Effector memory CD8-positive, alpha-beta T cell (primary cell): ENCODE measurements around the gene ADCY6.

ENCODE experiments used
- ATAC-seq: fragments of 150-1000 bp; cut with Tn5 transposase; replicated peaks from 2 replicates; pipeline ENCODE4 v1.10.0; 2021; ENCODE audit warnings: mild to moderate bottlenecking, moderate library complexity
- DNase-seq, 3 experiments: peaks; one replicate each; pipeline ENCODE4 v3.0.0; 2021
- H3K27ac Mint-ChIP-seq, 2 donors: one replicate each; pipeline ENCODE4 v1.8.0; 2022; ENCODE audit warnings: mild to moderate bottlenecking in 2 of 2, mixed read lengths in 2 of 2, moderate library complexity in 2 of 2
- H3K27me3 Mint-ChIP-seq, 2 donors: one replicate each; pipeline ENCODE4 v1.8.0; 2022; ENCODE audit warnings: mixed read lengths in 2 of 2
- H3K36me3 Mint-ChIP-seq: one replicate; pipeline ENCODE4 v1.8.0; 2022; ENCODE audit warnings: mild to moderate bottlenecking, moderate library complexity, mixed read lengths; ENCODE audit not compliant: insufficient read depth
- H3K4me1 Mint-ChIP-seq, 2 donors: one replicate each; pipeline ENCODE4 v1.8.0; 2022; ENCODE audit warnings: low read depth in 2 of 2, mixed read lengths in 2 of 2
- H3K4me3 Mint-ChIP-seq, 2 donors: one replicate each; pipeline ENCODE4 v1.8.0; 2022; ENCODE audit warnings: mild to moderate bottlenecking in 2 of 2, mixed read lengths in 2 of 2, moderate library complexity in 2 of 2
- H3K9me3 Mint-ChIP-seq, 2 donors: one replicate each; pipeline ENCODE4 v1.8.0; 2022; ENCODE audit warnings: mixed read lengths in 2 of 2

ADCY6 gene

DNA sequence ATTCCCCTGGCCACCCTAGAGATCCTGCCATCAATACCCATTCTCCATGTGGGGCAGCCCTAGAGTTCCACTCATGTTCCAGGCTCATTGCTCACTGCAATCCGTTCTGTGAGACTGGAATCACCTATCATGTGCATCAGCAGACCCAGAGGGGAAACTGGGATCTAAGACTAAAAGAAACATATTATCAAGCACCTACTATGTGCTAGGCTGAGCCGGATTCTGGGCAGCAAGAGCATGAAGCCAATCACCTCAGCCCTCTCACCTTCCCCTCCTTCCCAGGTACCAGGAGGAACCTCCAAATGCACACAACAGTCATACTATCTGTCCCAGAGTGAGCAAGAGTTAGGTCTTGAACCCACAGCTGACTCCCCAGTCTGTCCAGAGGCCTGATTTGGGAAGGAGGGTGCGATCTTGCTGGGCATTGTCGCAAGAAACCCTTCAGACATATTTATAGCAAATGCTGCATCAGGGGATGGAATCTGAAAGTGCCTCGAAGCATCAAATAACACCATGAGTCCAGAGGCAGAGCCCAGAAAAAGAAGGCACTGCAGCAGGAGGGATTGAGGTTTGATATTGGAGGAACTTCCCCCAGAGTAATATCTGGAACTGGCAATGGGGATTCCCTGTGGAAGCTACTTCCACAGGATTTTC, 22.7 kb upstream of the ADCY6 start:
- no peak overlapping the region for H3K4me3 Mint-ChIP-seq
- peak overlapping the region; percentile 53 to 84 for H3K27ac Mint-ChIP-seq
- no peak for ATAC-seq
- no peaks in the 10 kb centered on the region for H3K27me3 Mint-ChIP-seq
- H3K36me3 Mint-ChIP-seq: peaks cover 6% of the 10 kb centered on the region
- H3K9me3 Mint-ChIP-seq: no peaks in the 10 kb centered on the region
- peaks cover 15 to 21% of the 10 kb centered on the region in 2 donors for H3K4me1 Mint-ChIP-seq
- no peak for DNase-seq

DNA sequence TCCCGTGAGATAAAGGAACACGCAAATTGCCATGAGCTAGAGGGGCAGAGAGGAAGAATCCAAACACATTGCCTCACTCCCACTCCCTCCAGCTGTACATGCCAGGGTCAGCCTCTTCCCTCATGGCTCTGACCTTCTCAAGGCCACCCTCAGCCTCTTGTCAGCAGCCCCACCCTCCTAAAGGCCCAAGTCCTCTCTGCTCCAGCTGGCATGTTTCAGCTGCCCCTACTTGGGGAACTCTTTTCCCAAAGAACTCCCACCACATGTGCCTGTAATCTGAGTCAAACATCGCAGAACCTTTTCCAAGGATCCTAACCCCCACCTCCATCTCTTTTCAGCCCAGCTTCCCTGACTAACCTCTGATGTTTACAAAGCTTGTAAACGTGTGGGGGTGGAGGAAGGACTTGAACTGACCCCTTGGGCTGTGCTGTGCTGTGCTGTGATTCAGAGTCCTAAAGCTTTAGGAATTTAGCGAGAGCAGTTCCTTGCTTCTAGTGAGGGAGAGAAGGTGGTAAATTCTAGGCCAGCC, 22.1 kb upstream of the ADCY6 start:
- ATAC-seq (no peak), DNase-seq (no peak)
- H3K27ac Mint-ChIP-seq: peak overlapping the region; percentile 53 to 84
- H3K4me1 Mint-ChIP-seq: peaks cover 10 to 16% of the 10 kb centered on the region in 2 donors
- H3K9me3 Mint-ChIP-seq: no peaks in the 10 kb centered on the region
- no peak overlapping the region for H3K4me3 Mint-ChIP-seq
- no peaks in the 10 kb centered on the region for H3K27me3 Mint-ChIP-seq
- peaks cover 6% of the 10 kb centered on the region for H3K36me3 Mint-ChIP-seq

DNA sequence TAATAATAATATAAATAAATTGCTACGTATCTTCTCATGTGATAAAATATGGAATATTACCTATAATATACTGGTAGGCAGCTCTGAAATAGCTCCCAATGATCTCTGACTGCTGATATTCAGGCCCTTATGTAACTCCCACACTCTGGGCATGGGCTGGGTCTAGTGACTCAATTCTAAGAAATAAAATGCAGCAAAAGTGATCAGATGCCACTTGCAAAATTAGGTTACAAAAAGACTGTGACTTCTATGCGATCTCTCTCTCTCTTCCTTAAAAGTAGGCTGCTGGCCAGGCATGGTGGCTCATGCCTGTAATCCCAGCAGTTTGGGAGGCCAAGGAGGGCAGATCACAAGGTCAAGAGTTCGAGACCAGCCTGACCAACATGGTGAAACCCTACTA, 19.1 kb upstream of the ADCY6 start:
- no peaks in the 10 kb centered on the region for H3K9me3 Mint-ChIP-seq
- DNase-seq (no peak), ATAC-seq (no peak)
- no peak overlapping the region for H3K4me3 Mint-ChIP-seq
- H3K36me3 Mint-ChIP-seq: no peaks in the 10 kb centered on the region
- no peaks in the 10 kb centered on the region for H3K4me1 Mint-ChIP-seq
- H3K27me3 Mint-ChIP-seq: no peaks in the 10 kb centered on the region
- H3K27ac Mint-ChIP-seq: no peak overlapping the region

DNA sequence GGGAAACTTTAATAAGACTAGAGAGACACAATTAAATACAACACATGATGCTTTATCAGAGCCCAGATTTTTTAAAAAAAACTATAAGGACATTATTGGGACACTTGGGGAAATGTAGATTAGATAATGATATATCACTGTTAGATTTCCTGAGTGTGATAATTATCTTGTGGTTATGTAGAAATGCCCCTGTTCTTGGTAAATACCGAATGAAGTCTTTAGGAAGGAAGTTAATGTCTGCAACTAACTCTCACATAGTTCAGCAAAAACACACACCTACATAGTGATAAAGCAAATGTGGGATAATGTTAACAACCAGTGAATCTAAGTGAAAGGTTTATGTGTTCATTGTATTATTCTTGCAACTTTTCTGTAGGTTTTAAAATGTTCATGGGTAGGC, 14.8 kb upstream of the ADCY6 start:
- Mint-ChIP-seq H3K4me1 (no peaks in the 10 kb centered on the region), H3K36me3 (no peaks in the 10 kb centered on the region), H3K4me3 (no peak overlapping the region), H3K27ac (no peak overlapping the region), H3K9me3 (no peaks in the 10 kb centered on the region), H3K27me3 (peaks cover 5 to 16% of the 10 kb centered on the region in 2 donors)
- no peak for DNase-seq
- ATAC-seq: no peak

DNA sequence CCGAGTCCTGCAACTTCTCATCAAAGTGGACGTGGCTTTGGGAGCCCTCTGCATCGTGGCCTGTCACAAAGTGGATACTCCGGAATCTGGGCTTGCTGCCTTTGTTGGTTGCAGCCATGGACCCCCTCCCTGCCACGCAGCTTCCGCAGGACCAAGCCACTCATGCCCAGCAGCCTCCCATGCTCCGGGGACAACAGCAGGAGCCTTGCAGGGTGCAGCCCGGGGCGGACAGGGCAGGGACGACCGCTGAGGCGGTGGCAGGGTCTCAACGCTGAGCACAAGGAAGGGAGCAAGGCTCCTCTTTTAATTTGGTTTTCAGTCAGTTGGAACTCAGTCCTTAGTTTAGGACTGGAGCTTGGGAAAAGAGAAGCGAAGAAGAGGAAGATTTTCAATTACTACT, 12.1 kb upstream of the ADCY6 start:
- Mint-ChIP-seq H3K27ac (no peak overlapping the region), H3K4me1 (no peaks in the 10 kb centered on the region), H3K9me3 (no peaks in the 10 kb centered on the region), H3K36me3 (no peaks in the 10 kb centered on the region), H3K4me3 (no peak overlapping the region), H3K27me3 (peaks cover 5 to 16% of the 10 kb centered on the region in 2 donors)
- ATAC-seq (no peak), DNase-seq (no peak)

DNA sequence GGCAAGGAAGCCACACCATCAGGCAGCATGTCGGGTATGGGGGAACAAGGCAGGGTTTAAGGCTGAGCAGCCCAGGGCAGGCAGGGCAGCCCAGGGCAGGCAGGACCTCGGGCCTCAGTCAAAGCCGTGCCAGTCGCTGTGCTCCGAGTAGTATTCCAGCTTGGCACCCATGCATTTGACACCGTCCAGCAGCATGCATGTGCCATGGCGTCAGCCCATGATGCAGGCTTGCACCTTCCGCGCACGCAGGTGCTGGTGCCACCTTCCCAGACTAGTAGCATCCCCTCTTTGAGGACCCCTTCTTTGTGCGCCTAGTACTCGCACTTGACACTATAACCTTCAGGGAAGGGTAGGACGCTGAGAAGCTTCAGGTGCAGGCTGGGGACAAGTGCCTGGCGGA, 11.6 kb upstream of the ADCY6 start:
- H3K4me1 Mint-ChIP-seq: no peaks in the 10 kb centered on the region
- no peaks in the 10 kb centered on the region for H3K36me3 Mint-ChIP-seq
- no peak overlapping the region for H3K27ac Mint-ChIP-seq
- no peak for DNase-seq
- no peak for ATAC-seq
- no peaks in the 10 kb centered on the region for H3K9me3 Mint-ChIP-seq
- peaks cover 9 to 16% of the 10 kb centered on the region in 2 donors for H3K27me3 Mint-ChIP-seq
- no peak overlapping the region for H3K4me3 Mint-ChIP-seq

DNA sequence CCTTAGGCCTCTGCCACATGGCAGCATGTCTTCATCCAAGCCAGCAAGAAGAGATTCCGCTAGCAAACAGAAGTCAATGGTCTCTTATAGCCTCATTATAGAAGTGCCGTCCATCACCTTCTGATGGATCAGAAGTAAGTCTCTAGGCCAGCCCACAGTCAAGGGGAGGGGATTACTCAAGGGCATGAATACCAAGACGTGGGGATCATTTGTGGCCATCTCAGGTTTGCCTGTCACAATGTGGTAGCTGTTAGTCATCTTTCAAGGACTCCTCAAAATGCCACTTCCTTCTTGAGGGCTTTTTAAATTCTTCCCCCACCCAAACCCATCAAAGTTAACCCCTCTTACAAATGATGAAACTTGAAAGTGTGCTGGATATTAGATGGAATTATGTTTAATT, 8.1 kb upstream of the ADCY6 start:
- Mint-ChIP-seq H3K27ac (no peak overlapping the region), H3K4me1 (peaks cover 0 to 5% of the 10 kb centered on the region in 2 donors), H3K27me3 (peaks cover 16% of the 10 kb centered on the region in 2 donors), H3K4me3 (no peak overlapping the region), H3K36me3 (no peaks in the 10 kb centered on the region), H3K9me3 (no peaks in the 10 kb centered on the region)
- DNase-seq: no peak
- no peak for ATAC-seq

DNA sequence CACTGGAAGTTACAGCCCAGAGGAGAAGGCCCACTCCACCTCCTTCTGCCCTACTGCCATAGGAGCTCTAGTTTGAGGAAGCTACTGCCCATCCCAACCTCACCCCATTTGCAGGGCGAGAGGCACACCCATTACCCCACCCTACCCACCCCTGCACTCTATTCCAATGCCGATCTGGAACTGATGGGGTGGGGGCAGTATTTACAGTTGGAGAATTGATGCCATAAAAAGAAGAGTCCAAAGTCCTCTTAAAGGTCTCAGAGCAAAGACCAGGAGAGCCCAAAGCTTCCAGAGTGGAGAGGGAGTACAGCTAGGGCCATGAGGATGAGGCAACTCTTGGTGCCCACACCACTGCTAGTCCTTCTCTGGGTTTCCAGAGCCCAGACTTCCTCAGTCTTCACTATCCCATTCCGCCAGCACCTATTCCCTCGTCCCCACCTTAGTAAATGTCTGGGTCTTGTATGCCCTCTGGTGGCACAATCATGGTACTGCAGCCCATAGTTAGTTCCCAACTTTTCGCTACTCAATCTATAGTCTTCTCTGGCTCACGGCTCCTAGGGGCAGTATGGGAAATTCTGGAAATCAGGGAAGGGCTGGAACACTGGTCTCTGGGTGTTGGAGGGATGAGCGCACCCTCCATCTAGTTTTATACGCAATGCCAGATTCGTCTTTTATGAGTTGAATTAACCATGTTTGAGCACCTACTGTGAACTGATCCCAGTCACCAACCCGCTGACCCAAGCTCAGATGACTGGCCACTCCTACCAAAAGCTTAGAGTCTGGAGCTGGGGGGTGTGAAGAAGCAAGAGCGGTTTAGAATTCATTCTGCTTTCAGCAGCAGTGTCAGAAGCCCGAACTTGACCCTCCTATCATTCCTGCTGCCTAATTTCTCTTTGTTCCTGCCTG, 6.9 kb upstream of the ADCY6 start:
- no peaks in the 10 kb centered on the region for H3K9me3 Mint-ChIP-seq
- ATAC-seq: peak; percentile 76
- peaks cover 13 to 15% of the 10 kb centered on the region in 2 donors for H3K27me3 Mint-ChIP-seq
- H3K27ac Mint-ChIP-seq: no peak overlapping the region
- H3K36me3 Mint-ChIP-seq: no peaks in the 10 kb centered on the region
- H3K4me1 Mint-ChIP-seq: peaks cover 0 to 5% of the 10 kb centered on the region in 2 donors
- H3K4me3 Mint-ChIP-seq: no peak overlapping the region
- peak; percentile 45 to 48 (median 45) for DNase-seq

DNA sequence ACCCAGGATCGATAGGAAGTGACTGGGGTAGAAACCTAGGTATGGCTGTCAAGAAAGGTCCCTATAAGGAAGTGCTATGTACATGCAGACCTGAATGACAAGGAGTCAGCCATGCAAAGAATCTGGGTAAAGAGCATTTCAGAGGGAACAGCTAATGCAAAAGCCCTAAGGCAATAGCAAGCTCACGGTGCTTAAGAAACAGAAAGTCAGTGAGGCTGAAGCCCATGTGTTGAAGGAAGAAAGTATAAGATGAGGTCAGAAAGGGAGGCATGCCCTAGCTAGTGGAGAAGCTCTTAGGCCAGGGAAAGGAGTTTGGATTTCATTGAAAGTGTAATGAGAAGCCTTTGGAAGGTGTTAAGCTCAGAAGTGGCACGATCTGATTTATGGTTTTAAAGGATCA, 6.0 kb upstream of the ADCY6 start:
- Mint-ChIP-seq H3K9me3 (no peaks in the 10 kb centered on the region), H3K27ac (no peak overlapping the region), H3K4me3 (no peak overlapping the region), H3K4me1 (peaks cover 1 to 6% of the 10 kb centered on the region in 2 donors), H3K27me3 (peaks cover 13 to 24% of the 10 kb centered on the region in 2 donors), H3K36me3 (no peaks in the 10 kb centered on the region)
- no peak for DNase-seq
- ATAC-seq: no peak

DNA sequence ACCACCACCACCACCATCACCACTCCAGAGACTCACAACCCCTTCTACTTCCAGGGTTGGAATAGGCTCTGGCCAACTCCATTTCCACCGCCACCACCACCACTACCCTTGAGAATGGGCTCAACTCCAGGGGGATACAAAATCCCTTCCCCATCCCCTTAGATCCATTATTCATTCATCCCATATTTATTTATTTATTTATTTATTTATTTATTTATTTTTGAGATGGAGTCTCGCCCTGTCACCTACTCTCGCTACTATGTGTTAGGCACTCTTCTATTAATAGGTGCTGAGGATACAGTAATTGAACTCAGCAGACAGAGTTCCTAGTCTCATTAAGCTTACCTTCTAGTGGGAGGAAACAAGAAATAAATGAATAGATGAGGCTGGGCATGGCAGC, 4.8 kb upstream of the ADCY6 start:
- Mint-ChIP-seq H3K4me1 (peaks cover 5 to 11% of the 10 kb centered on the region in 2 donors), H3K36me3 (no peaks in the 10 kb centered on the region), H3K9me3 (no peaks in the 10 kb centered on the region), H3K27ac (no peak overlapping the region), H3K27me3 (peaks cover 24 to 29% of the 10 kb centered on the region in 2 donors), H3K4me3 (no peak overlapping the region)
- ATAC-seq: no peak
- no peak for DNase-seq

DNA sequence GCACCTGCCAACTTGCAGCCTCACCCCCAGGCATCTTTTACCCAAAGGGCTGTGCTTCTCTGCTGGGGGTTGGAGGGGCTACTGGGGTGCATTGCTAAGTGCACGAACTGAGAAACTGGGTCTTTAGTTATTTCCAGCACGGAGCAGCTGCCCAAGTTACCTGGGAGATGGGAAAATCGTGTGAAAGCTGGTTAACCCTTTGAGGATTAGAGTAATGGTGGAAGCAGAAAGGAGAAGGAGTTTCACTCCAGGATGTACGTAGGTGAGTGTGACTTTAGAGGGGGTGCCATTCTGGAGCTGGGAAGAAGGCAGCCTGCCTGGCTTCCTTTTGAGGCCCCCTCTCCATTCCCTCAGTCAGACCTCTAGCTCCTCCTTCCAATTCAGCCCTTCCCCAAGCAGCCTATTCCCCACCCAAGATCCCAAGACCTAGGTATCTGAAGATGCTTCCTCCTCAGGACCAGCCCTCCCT, 1.0 kb upstream of the ADCY6 start:
- H3K4me3 Mint-ChIP-seq: peak overlapping the region; percentile 75 to 77
- peaks cover 8 to 11% of the 10 kb centered on the region in 2 donors for H3K4me1 Mint-ChIP-seq
- H3K27ac Mint-ChIP-seq: peak overlapping the region in 1 of 2 donors; percentile 46

DNA sequence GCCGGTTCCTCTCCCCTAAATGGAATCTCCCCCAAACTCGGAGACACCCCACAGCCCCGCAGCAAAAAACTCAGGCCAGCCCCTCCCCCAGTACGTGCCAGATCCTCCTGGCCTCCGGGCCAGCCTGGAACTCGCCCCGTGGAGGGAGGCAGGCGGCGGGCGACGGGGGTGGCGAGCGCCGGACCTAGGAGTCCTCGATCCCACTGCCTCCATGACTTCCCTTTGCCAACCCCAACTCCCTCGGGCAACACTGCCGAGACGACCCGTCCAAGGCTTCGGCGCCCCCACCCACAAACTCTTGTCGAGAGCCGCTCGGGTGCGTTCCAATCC, 400 bp downstream of the ADCY6 start:
- DNase-seq (no peak), ATAC-seq (no peak)
- Mint-ChIP-seq H3K9me3 (no peaks in the 10 kb centered on the region), H3K4me1 (peaks cover 8 to 9% of the 10 kb centered on the region in 2 donors), H3K4me3 (peak overlapping the region; percentile 75 to 77), H3K27me3 (peaks cover 56 to 67% of the 10 kb centered on the region in 2 donors), H3K36me3 (no peaks in the 10 kb centered on the region), H3K27ac (no peak overlapping the region)

More for the DNA sequence above, 1.0 kb upstream of the ADCY6 start:
- Mint-ChIP-seq H3K36me3 (no peaks in the 10 kb centered on the region), H3K27me3 (peaks cover 57 to 62% of the 10 kb centered on the region in 2 donors), H3K9me3 (no peaks in the 10 kb centered on the region)
- ATAC-seq (no peak), DNase-seq (no peak)

DNA sequence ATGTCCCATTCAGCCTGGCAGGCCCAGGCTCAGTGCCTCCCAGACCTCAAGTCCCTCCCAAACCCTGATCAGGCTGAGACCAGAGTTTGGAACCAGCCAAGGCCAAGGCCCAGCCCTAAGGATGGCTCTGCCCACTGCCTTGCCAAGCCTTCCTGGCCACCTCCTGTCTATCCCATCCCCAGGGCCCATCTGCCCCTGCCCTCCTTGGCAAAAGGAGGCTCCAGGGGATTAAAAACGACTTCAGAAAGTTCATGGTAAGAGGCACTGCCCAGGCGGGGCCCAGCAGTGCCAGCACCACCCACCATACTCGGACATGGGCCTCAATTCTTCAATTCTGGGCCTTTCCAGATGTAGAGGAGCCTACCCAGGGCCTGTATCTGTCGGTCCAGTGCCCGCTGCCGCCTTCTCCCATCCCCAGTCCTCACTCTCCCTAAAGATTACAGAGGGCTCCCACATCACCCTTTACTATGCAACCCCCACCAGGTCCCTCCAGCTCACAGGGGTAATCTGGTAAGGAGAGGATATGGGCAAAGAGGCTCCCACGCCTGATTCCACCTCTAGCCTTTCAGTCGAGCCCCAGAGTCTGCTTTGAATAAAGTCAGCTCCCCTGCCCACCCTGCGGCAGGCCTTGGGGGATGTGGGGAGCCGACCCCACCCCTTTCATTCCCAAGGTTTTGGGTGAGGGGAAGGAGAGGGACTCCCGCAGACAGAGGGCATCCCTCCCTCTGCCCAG, 932 bp downstream of the ADCY6 start:
- Mint-ChIP-seq H3K9me3 (no peaks in the 10 kb centered on the region), H3K36me3 (no peaks in the 10 kb centered on the region), H3K4me3 (peak overlapping the region; percentile 75 to 77), H3K4me1 (peaks cover 8 to 9% of the 10 kb centered on the region in 2 donors), H3K27ac (no peak overlapping the region), H3K27me3 (peaks cover 56 to 69% of the 10 kb centered on the region in 2 donors)
- ATAC-seq (no peak), DNase-seq (no peak)
